Heart right ventricle (tissue), 16 donors: ENCODE data around the gene ARHGAP6. TPM values are rescaled to one million over a fixed set of nuclear protein-coding genes. Genes with fewer than 3 reads are reported as not detected.
"Not testable (repeated sequence)": the region's sequence is repeated elsewhere in the genome, so short reads cannot be mapped to it uniquely, and the experiment has no call there.

Experiments used
- ATAC-seq, 8 donors: fragments of 200-7000 bp; cut with Tn5 transposase; one replicate each; pipeline ENCODE4 v1.9.1; 2020; ENCODE audit warnings: mild to moderate bottlenecking in 8 of 8, moderate library complexity in 8 of 8, moderate number of reproducible peaks in 1 of 8
- DNase-seq, 2 donors: peaks; one replicate each; pipeline ENCODE4 v3.0.0-alpha.2; 2020
- H3K27ac ChIP-seq, 10 donors: fragments of 200-600 bp; sonication (generic) in 2 of 10; one replicate each; pipeline versions ENCODE4 v1.5.0 to v1.8.0; 2020 to 2022; ENCODE audit warnings: mild to moderate bottlenecking in 3 of 10
- H3K27me3 ChIP-seq, 7 donors: fragments of 200-600 bp; one replicate each; pipeline ENCODE4 v1.8.0; 2021 to 2022; ENCODE audit warnings: mild to moderate bottlenecking in 2 of 7
- H3K36me3 ChIP-seq, 9 donors: fragments of 200-600 bp; sonication (generic) in 1 of 9; one replicate each; pipeline versions ENCODE4 v1.5.0 to v1.8.0; 2020 to 2022; ENCODE audit warnings: mild to moderate bottlenecking in 2 of 9
- H3K4me1 ChIP-seq, 9 donors: fragments of 200-600 bp; sonication (generic) in 1 of 9; one replicate each; pipeline versions ENCODE4 v1.5.0 to v1.8.0; 2020 to 2022; ENCODE audit warnings: mild to moderate bottlenecking in 4 of 9
- H3K4me3 ChIP-seq, 10 donors: fragments of 200-600 bp; sonication (generic) in 2 of 10; one replicate each; pipeline versions ENCODE4 v1.5.0 to v1.8.0; 2020 to 2022; ENCODE audit warnings: mild to moderate bottlenecking in 7 of 10, moderate library complexity in 2 of 10
- H3K9me3 ChIP-seq, 11 donors: fragments of 200-600 bp in 10 of 11; sonication (generic) in 2 of 11; one replicate each; pipeline versions ENCODE4 v1.5.0 to v1.8.0; 2013 to 2022; ENCODE audit warnings: mild to moderate bottlenecking in 2 of 11, control low read depth in 1 of 11, moderate library complexity in 1 of 11
- WGBS, 2 donors: extraction: QIAGEN DNeasy Blood & Tissue Kit; methylation state at CpG; one replicate each; pipeline ENCODE4 v1.1.7; 2013; ENCODE audit warnings: inconsistent platforms in 1 of 2; 5-methylcytosine and 5-hydroxymethylcytosine counted together
- intact Hi-C, 10 donors: fragments of 100-400 bp; cut with DNase I; formaldehyde crosslinking; loops; one replicate each; pipeline versions ENCODE4 v1.11.1 to v1.14.2; 2022
- polyA plus RNA-seq, 2 donors: library from polyadenylated mRNA; stranded (reverse); fragments of 200-250 nt; gene quantifications; one replicate each; pipeline ENCODE4 v1.2.3, GENCODE V29; 2013
- total RNA-seq, 10 donors: library from RNA; stranded (reverse); fragmentation: NEBNext Ultra II Directional in 3 of 10; extraction: Animal tissue kit (Norgen Biotek cat#: 25700) in 3 of 10; gene quantifications; one replicate each; pipeline versions ENCODE4 v1.2.1 to v1.2.4, GENCODE V29; 2021 to 2023
- TF ChIP-seq, protein P1 (sequence below), 9 donors: fragments of 200-600 bp; sonication (generic) in 2 of 9; IDR thresholded peaks; one replicate each; pipeline versions ENCODE4 v1.5.0 to v1.8.0; 2021 to 2022; ENCODE audit warnings: antibody characterized with exemption in 9 of 9, mild to moderate bottlenecking in 5 of 9, moderate library complexity in 1 of 9
- donor health status: Arrhythmogenic right ventricular cardiomyopathy.
- donor health status: ischemic (EF 13 %, LVEDD 7.1; RV severe dilation, severe dysfunction).
- donor health status: healthy with polysubstance abuse.
- donor health status: DM: no; HTN: yes; CAD: no.
- donor health status: DM: no; HTN: no; CAD: no.
- donor health status: ischemic (EF 25% LVEDD 6.9; RV normal size, moderate dysfunction).
- donor health status: ischemic (EF 25% LVEDD 5.7; RV mildly dilated, moderate dysfunction).
- donor health status: healthy.
- donor health status: DM: yes; HTN: yes; CAD: no.
- donor health status: Ischemic cardiomyopathy.
- donor health status: ischemic (EF 35%, LVEDD 5.7; RV mildly dilated, moderate dysfunction).
- donor health status: nonischemic (EF 11% LVEDD 7.7; RV severe dilation, severe dysfunction).
- donor health status: DM: yes; HTN: yes; CAD: no.
- donor health status: PGD.
- donor health status: ischemic (EF 29% LVEDD 5.4; RV normal size, mild dysfunction).
- donor health status: nonischemic (EF 23%, LVEDD 6.1; RV moderate dilation, normal function).

ARHGAP6 gene
- total and polyA plus RNA-seq, 12 donors: 1.6 to 6.0 (median 2.6) TPM

DNA sequence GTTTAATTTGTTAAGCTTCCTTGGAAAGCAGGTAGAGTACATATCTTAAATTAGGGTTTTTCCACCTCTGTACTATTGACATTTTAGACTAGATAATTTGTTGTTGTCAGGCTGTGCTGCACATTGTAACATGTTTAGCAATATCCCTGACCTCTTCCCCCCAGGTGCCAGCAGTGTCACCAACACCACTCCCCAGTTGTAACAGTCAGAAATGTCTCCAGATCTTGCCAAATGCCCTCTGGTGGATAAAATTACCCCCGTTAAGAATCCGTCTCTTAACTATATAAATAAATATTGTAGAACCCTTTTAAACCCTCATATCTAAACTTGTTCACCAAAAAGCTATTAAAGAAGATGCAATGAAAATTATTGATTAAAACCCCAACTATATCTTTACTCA, 161.5 kb downstream of the ARHGAP6 start:
- no peak overlapping the region for H3K4me3 ChIP-seq
- WGBS, 2 donors: 47 to 65% methylated on average over 2 of the region's 2 CpGs
- ATAC-seq (no peak), DNase-seq (no peak)
- TF ChIP-seq, protein P1, sequence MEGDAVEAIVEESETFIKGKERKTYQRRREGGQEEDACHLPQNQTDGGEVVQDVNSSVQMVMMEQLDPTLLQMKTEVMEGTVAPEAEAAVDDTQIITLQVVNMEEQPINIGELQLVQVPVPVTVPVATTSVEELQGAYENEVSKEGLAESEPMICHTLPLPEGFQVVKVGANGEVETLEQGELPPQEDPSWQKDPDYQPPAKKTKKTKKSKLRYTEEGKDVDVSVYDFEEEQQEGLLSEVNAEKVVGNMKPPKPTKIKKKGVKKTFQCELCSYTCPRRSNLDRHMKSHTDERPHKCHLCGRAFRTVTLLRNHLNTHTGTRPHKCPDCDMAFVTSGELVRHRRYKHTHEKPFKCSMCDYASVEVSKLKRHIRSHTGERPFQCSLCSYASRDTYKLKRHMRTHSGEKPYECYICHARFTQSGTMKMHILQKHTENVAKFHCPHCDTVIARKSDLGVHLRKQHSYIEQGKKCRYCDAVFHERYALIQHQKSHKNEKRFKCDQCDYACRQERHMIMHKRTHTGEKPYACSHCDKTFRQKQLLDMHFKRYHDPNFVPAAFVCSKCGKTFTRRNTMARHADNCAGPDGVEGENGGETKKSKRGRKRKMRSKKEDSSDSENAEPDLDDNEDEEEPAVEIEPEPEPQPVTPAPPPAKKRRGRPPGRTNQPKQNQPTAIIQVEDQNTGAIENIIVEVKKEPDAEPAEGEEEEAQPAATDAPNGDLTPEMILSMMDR (IDR thresholded peaks at IDR 0.05): peak in 2 of 9 donors; percentile 9 to 11
- no peaks in the 10 kb centered on the region for H3K36me3 ChIP-seq
- no peak overlapping the region for H3K27ac ChIP-seq
- H3K9me3 ChIP-seq: no peaks in the 10 kb centered on the region
- no peaks in the 10 kb centered on the region for H3K27me3 ChIP-seq
- no peaks in the 10 kb centered on the region for H3K4me1 ChIP-seq
- intact Hi-C loops: loop anchor here in 1 of 10 donors (10.0 kb wide), 1 partner anchor 119 kb away; no protein-coding TSS in a partner anchor

DNA sequence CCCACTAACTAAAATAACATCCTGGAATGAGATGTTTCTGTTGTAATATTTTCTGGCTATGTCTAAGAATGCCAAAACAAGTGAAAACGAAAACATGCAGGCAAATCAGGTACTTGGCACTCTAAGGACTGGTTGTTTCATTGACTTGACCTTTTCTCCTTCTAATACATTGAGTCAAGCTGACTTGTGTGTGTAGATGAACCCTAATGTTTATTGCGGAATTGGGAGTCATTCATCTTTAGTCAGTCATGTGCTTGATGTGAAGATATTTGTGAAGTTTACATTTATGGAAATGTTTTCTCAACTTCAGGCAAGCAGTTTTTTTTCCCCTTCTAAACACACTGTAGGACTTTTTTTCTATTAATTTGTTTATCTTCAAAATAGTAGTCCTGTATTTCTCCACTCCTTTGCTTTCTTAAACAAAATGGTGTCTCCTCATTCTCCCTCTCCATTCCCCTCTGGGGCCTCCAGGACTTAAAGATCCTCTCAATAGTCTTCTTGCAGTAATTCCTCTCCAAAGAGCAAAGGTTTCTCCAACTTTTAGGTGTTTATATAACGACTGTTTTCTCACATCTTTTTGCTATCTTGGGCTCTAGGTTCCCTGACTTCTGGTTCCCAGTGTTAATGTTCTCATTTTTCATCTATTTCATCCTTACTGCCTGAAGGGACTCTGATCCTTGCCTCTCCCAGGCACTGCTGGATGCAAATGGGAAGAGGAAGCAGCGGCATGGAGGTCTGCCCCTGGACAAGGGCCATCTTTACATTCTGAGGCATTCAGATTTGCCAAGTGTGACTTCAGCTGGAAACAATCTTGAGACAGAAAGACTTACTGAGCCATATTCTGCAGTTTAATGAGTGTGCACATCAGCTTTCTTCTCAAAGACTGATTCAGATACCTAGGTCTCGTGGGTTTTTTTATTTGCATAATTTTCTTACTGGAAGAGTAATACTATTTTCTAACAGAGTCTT, 166.4 kb downstream of the ARHGAP6 start:
- intact Hi-C loops: loop anchor here in 1 of 10 donors (10.0 kb wide), 1 partner anchor 115 kb away; no protein-coding TSS in a partner anchor
- Histone ChIP-seq H3K27ac (no peak overlapping the region), H3K4me3 (no peak overlapping the region), H3K36me3 (no peaks in the 10 kb centered on the region), H3K9me3 (peaks cover 0 to 3% (median 0%) of the 10 kb centered on the region in 11 donors), H3K27me3 (no peaks in the 10 kb centered on the region), H3K4me1 (no peaks in the 10 kb centered on the region)
- TF ChIP-seq, protein P1 (IDR thresholded peaks at IDR 0.05): no peak
- 56 to 61% methylated on average over 5 of the region's 5 CpGs for WGBS, 2 donors
- ATAC-seq (no peak), DNase-seq (no peak)

DNA sequence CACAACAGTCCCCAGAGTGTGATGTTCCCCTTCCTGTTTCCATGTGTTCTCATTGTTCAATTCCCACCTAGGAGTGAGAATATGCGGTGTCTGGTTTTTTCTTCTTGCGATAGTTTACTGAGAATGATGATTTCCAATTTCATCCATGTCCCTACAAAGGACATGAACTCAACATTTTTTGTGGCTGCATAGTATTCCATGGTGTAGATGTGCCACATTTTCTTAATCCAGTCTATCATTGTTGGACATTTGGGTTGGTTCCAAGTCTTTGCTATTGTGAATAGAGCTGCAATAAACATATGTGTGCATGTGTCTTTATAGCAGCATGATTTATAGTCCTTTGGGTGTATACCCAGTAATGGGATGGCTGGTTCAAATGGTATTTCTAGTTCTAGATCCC, 174.3 kb downstream of the ARHGAP6 start:
- H3K4me3 ChIP-seq, H3K36me3 ChIP-seq, H3K27ac ChIP-seq, H3K9me3 ChIP-seq, H3K27me3 ChIP-seq, intact Hi-C loops, DNase-seq, H3K4me1 ChIP-seq, ATAC-seq: not testable (repeated sequence)
- 89 to 97% methylated on average over 2 of the region's 2 CpGs for WGBS, 2 donors

DNA sequence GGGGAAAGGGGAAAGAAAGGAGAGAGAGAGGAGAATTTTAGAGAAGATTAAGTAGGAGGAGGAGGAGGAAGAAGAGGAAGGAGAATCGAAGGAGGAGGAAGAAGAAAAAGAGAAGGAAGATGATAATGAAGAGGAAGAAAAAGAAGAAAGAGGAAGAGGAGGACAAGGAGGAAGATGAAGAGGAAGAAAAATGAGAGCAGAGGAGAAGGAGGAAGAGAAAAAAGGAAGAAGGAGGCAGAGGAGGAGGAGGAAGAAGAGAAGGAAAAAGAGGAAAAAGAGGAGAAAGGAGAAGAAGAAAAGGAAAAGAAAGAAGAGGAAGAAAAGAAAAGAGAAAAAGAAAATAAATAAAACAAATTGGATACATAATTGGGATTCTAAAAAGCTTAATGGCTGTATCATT, 181.4 kb downstream of the ARHGAP6 start:
- DNase-seq: no peak

More for the DNA sequence above, 181.4 kb downstream of the ARHGAP6 start:
- intact Hi-C loops: no loop called here
- Histone ChIP-seq H3K4me3 (no peak overlapping the region), H3K36me3 (no peaks in the 10 kb centered on the region), H3K27ac (no peak overlapping the region), H3K9me3 (no peaks in the 10 kb centered on the region), H3K27me3 (peaks cover 0 to 7% (median 0%) of the 10 kb centered on the region in 7 donors), H3K4me1 (no peaks in the 10 kb centered on the region)
- no peak for ATAC-seq
- TF ChIP-seq, protein P1 (IDR thresholded peaks at IDR 0.05): no peak
- 72 to 77% methylated on average over 1 of the region's 1 CpG for WGBS, 2 donors
